A673 (cell line): ENCODE measurements around the gene HOXA6.

Experiments
- CTCF ChIP-seq: fragments of 300-800, 200-600 bp; sonication (generic); conservative IDR thresholded peaks from 2 replicates; pipeline ENCODE4 v1.5.1; 2017; ENCODE audit warnings: low read depth, mild to moderate bottlenecking, antibody characterized with exemption, low read length, moderate library complexity, mixed read lengths
- EZH2 ChIP-seq: fragments of 200-600 bp; sonication (generic); IDR thresholded peaks from 2 replicates; pipeline ENCODE4 v1.6.1; 2017; ENCODE audit warnings: borderline replicate concordance, low read depth, mild to moderate bottlenecking, mixed read lengths, antibody characterized with exemption, low read length; ENCODE audit not compliant: poor library complexity, severe bottlenecking

GRCh38 chr7:27144781-27145164 lies 2.8 kb downstream of the HOXA6 start:
- TF ChIP-seq CTCF = no peak
- TF ChIP-seq EZH2 = no peak
